Measurements from ENCODE around the gene FRY.
"Not testable (repeated sequence)": the region's sequence is repeated elsewhere in the genome, so short reads cannot be mapped to it uniquely, and the experiment has no call there.

Gene FRY

GRCh38 chr13:32031025-32031814 is at the start of gene FRY:
TSS of gene FRY (plus strand) at chr13:32031774. CDS start at chr13:32031796, 22 bp downstream.
- peak; percentile 20 for DNase-seq (ENCODE audit: low read depth)

GRCh38 chr13:31982124-31982523 is 49.5 kb upstream of the FRY start:
- no peak for DNase-seq (ENCODE audit: low read depth)

GRCh38 chr13:31982540-31982939 is 49.0 kb upstream of the FRY start:
- DNase-seq (ENCODE audit: low read depth) = no peak

GRCh38 chr13:31983696-31984095 is 47.9 kb upstream of the FRY start:
- DNase-seq (ENCODE audit: low read depth) = not testable (repeated sequence)

- DNase-seq (ENCODE audit: low read depth) = not testable (repeated sequence)
These were observed 47.2 kb upstream of the FRY start for GRCh38 chr13:31984388-31984787.

- DNase-seq (ENCODE audit: low read depth) = no peak
These were observed 44.7 kb upstream of the FRY start for GRCh38 chr13:31986676-31987470.

- no peak for DNase-seq (ENCODE audit: low read depth)
These were observed 43.9 kb upstream of the FRY start for GRCh38 chr13:31987535-31988170.

GRCh38 chr13:31994367-31994766 is 37.2 kb upstream of the FRY start:
- DNase-seq (ENCODE audit: low read depth) = not testable (repeated sequence)

GRCh38 chr13:31996601-31997000 is 35.0 kb upstream of the FRY start:
- DNase-seq (ENCODE audit: low read depth) = no peak

GRCh38 chr13:31997641-31998040 is 33.9 kb upstream of the FRY start:
- DNase-seq (ENCODE audit: low read depth) = no peak

GRCh38 chr13:31998131-31998530 is 33.4 kb upstream of the FRY start:
- DNase-seq (ENCODE audit: low read depth) = no peak

- not testable (repeated sequence) for DNase-seq (ENCODE audit: low read depth)
These were observed 30.8 kb upstream of the FRY start for GRCh38 chr13:32000754-32001153.

- DNase-seq (ENCODE audit: low read depth) = no peak
These were observed 30.3 kb upstream of the FRY start for GRCh38 chr13:32001154-32001768.

GRCh38 chr13:32001769-32002168 is 29.8 kb upstream of the FRY start:
- no peak for DNase-seq (ENCODE audit: low read depth)

- no peak for DNase-seq (ENCODE audit: low read depth)
These were observed 28.7 kb upstream of the FRY start for GRCh38 chr13:32002873-32003272.

GRCh38 chr13:32007494-32007893 is 24.1 kb upstream of the FRY start:
- no peak for DNase-seq (ENCODE audit: low read depth)

- DNase-seq (ENCODE audit: low read depth) = no peak
These were observed 22.9 kb upstream of the FRY start for GRCh38 chr13:32008518-32009175.

GRCh38 chr13:32009362-32009761 is 22.2 kb upstream of the FRY start:
- DNase-seq (ENCODE audit: low read depth) = no peak

GRCh38 chr13:32010136-32010535 is 21.4 kb upstream of the FRY start:
- no peak for DNase-seq (ENCODE audit: low read depth)

- no peak for DNase-seq (ENCODE audit: low read depth)
These were observed 19.6 kb upstream of the FRY start for GRCh38 chr13:32011971-32012370.

- DNase-seq (ENCODE audit: low read depth) = no peak
These were observed 18.4 kb upstream of the FRY start for GRCh38 chr13:32013181-32013580.

GRCh38 chr13:32016119-32016518 is 15.5 kb upstream of the FRY start:
- DNase-seq (ENCODE audit: low read depth) = no peak

Data from stimulated activated CD4-positive, alpha-beta T cell treated with anti-CD3 and anti-CD28 coated beads, Interleukin-2, amount 100 ng/mL, for 4 hours (primary cell).